Measurements from ENCODE around the gene ERFL.

GRCh38 chr19:41937525-41938468 lies 9.5 kb upstream of the ERFL start:
- TF ChIP-seq, protein P1, sequence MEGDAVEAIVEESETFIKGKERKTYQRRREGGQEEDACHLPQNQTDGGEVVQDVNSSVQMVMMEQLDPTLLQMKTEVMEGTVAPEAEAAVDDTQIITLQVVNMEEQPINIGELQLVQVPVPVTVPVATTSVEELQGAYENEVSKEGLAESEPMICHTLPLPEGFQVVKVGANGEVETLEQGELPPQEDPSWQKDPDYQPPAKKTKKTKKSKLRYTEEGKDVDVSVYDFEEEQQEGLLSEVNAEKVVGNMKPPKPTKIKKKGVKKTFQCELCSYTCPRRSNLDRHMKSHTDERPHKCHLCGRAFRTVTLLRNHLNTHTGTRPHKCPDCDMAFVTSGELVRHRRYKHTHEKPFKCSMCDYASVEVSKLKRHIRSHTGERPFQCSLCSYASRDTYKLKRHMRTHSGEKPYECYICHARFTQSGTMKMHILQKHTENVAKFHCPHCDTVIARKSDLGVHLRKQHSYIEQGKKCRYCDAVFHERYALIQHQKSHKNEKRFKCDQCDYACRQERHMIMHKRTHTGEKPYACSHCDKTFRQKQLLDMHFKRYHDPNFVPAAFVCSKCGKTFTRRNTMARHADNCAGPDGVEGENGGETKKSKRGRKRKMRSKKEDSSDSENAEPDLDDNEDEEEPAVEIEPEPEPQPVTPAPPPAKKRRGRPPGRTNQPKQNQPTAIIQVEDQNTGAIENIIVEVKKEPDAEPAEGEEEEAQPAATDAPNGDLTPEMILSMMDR (IDR thresholded peaks at IDR 0.05), result no peak
- TF ChIP-seq POLR2A (IDR thresholded peaks at IDR 0.05) (no peak), POLR2AphosphoS5 (IDR thresholded peaks at IDR 0.05) (no peak)

Data from prostate gland (tissue), 2 donors.